SU-DHL-6 (cell line): Measurements from ENCODE around the gene MS4A15.

Experiments used
- H2AFZ ChIP-seq: fragments of 200-600 bp; sonication (generic); 2 replicates; pipeline ENCODE4 v1.6.1; 2014; ENCODE audit warnings: low read depth, mild to moderate bottlenecking, moderate library complexity, mixed read lengths, antibody characterized with exemption, low read length; ENCODE audit not compliant: severe bottlenecking
- H3F3A ChIP-seq: fragments of 200-600 bp; shearing (Covaris generic); 2 replicates; pipeline ENCODE4 v1.6.0; 2016; ENCODE audit warnings: antibody characterized with exemption, mild to moderate bottlenecking; ENCODE audit not compliant: insufficient read depth
- H3K27ac ChIP-seq: fragments of 200-600 bp; sonication (generic); 2 replicates; pipeline ENCODE4 v1.5.1; 2016; ENCODE audit warnings: low read depth, mild to moderate bottlenecking, low read length, moderate library complexity, mixed read lengths
- H3K27me3 ChIP-seq: fragments of 200-600 bp; sonication (generic), shearing (Covaris generic); 2 replicates; pipeline ENCODE4 v1.6.0; 2014; ENCODE audit warnings: mild to moderate bottlenecking, low read length
- H3K36me3 ChIP-seq: fragments of 200-600 bp; sonication (generic); 2 replicates; pipeline ENCODE4 v1.6.1; 2014; ENCODE audit warnings: mild to moderate bottlenecking, low read length, mixed read lengths
- H3K4me2 ChIP-seq: fragments of 300-600, 200-600 bp; shearing (Covaris generic), sonication (generic); 2 replicates; pipeline ENCODE4 v1.6.0; 2014; ENCODE audit warnings: low read length, low read depth, mild to moderate bottlenecking; ENCODE audit not compliant: poor library complexity, severe bottlenecking
- H3K4me3 ChIP-seq: fragments of 200-600 bp; sonication (generic); 2 replicates; pipeline ENCODE4 v1.5.1; 2014; ENCODE audit warnings: antibody characterized with exemption, low read length, mild to moderate bottlenecking, mixed read lengths; ENCODE audit not compliant: insufficient read depth, poor library complexity, severe bottlenecking
- H3K79me2 ChIP-seq: fragments of 200-600 bp; sonication (generic); 2 replicates; pipeline ENCODE4 v1.6.1; 2014; ENCODE audit warnings: mild to moderate bottlenecking, low read length, moderate library complexity; ENCODE audit not compliant: insufficient read depth
- H3K9ac ChIP-seq: fragments of 200-600 bp; sonication (generic); 2 replicates; pipeline ENCODE4 v1.7.0; 2014; ENCODE audit warnings: mild to moderate bottlenecking, low read length
- H3K9me2 ChIP-seq: fragments of 200-600 bp; sonication (generic); replicated peaks from 2 replicates; pipeline ENCODE4 v1.6.1; 2014; ENCODE audit warnings: low read length; ENCODE audit not compliant: insufficient read depth
- H3K9me3 ChIP-seq: fragments of 200-600 bp; sonication (generic); 2 replicates; pipeline ENCODE4 v1.6.1; 2014; ENCODE audit warnings: low read length, mixed read lengths; ENCODE audit not compliant: insufficient read depth
- H4K20me1 ChIP-seq: fragments of 200-600 bp; sonication (generic); 2 replicates; pipeline ENCODE4 v1.6.1; 2014; ENCODE audit warnings: low read depth, mild to moderate bottlenecking, antibody characterized with exemption, low read length, moderate library complexity, mixed read lengths
- EZH2phosphoT487 ChIP-seq: fragments of 200-600 bp; sonication (generic), shearing (Covaris generic); conservative IDR thresholded peaks from 2 replicates; pipeline ENCODE4 v1.6.1; 2018; ENCODE audit warnings: mild to moderate bottlenecking, antibody characterized with exemption, low read length, moderate library complexity, mixed read lengths
- TF ChIP-seq, protein P1 (sequence below): fragments of 200-600 bp; sonication (generic); IDR thresholded peaks from one replicate; pipeline ENCODE4 v1.5.1; 2017; ENCODE audit warnings: antibody characterized with exemption, mild to moderate bottlenecking, low read length, moderate library complexity; ENCODE audit not compliant: insufficient read depth, poor library complexity, severe bottlenecking

The MS4A15 gene

DNA sequence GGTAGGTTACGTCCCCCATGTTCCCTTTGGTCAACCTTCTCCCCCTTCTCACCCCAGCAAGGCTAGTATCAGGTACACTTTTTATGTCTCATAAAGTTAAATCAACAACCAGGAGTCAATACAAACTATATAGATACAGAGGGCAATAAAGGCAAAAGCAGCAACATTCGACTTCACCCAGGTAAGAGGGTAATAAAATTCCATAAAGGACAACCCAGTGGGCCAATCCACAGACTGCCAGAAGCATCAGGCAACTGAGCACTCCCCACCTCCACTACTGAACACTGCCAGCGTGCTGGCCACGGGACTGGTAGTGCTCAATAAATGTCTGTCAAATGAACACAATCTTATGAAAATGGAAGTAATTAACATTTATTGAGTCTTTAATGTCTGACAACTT lies 37.3 kb upstream of the MS4A15 start:
- no peak overlapping the region for H3K4me2 ChIP-seq
- no peaks in the 10 kb centered on the region for H3K9me2 ChIP-seq
- H4K20me1 ChIP-seq, result no peaks in the 10 kb centered on the region
- 0 out of 2 replicates have a peak, but pooled peaks cover 3% of the 10 kb centered on the region for H3K9me3 ChIP-seq
- H3K27me3 ChIP-seq, result no peaks in the 10 kb centered on the region
- H3K9ac ChIP-seq, result no peak overlapping the region
- no peaks in the 10 kb centered on the region for H3K79me2 ChIP-seq
- H3F3A ChIP-seq, result no peaks in the 10 kb centered on the region
- no peaks in the 10 kb centered on the region for H3K36me3 ChIP-seq
- H3K4me3 ChIP-seq, result no peak overlapping the region
- TF ChIP-seq, protein P1, sequence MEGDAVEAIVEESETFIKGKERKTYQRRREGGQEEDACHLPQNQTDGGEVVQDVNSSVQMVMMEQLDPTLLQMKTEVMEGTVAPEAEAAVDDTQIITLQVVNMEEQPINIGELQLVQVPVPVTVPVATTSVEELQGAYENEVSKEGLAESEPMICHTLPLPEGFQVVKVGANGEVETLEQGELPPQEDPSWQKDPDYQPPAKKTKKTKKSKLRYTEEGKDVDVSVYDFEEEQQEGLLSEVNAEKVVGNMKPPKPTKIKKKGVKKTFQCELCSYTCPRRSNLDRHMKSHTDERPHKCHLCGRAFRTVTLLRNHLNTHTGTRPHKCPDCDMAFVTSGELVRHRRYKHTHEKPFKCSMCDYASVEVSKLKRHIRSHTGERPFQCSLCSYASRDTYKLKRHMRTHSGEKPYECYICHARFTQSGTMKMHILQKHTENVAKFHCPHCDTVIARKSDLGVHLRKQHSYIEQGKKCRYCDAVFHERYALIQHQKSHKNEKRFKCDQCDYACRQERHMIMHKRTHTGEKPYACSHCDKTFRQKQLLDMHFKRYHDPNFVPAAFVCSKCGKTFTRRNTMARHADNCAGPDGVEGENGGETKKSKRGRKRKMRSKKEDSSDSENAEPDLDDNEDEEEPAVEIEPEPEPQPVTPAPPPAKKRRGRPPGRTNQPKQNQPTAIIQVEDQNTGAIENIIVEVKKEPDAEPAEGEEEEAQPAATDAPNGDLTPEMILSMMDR, result no peak
- no peak for TF ChIP-seq EZH2phosphoT487
- no peak overlapping the region for H2AFZ ChIP-seq
- H3K27ac ChIP-seq, result no peak overlapping the region

DNA sequence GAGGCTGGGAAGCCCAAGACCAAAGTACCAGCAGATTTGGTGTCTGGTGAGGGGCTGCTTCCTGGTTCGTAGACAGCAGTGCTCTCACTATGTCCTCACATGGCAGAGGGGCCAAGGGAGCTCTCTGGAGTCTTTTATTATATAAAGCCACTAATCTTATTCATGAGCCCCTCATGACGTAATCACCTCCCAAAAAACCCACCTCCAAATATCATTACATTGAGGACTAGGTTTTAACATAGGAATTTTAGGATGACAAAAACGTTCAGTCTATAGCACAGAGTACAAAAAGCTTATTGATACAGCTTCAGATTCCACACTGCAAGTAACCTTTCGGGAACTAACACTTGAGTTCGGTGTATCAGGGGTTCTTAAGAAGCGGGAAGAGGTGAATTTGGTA lies 36.2 kb upstream of the MS4A15 start:
- no peak overlapping the region for H3K4me2 ChIP-seq
- H3K79me2 ChIP-seq, result no peaks in the 10 kb centered on the region
- TF ChIP-seq, protein P1, result no peak
- TF ChIP-seq EZH2phosphoT487, result no peak
- no peak overlapping the region for H3K9ac ChIP-seq
- no peaks in the 10 kb centered on the region for H3K9me2 ChIP-seq
- no peak overlapping the region for H3K4me3 ChIP-seq
- no peaks in the 10 kb centered on the region for H3K27me3 ChIP-seq
- no peaks in the 10 kb centered on the region for H4K20me1 ChIP-seq
- no peak overlapping the region for H2AFZ ChIP-seq
- no peak overlapping the region for H3K27ac ChIP-seq
- no peaks in the 10 kb centered on the region for H3F3A ChIP-seq
- 0 out of 2 replicates have a peak, but pooled peaks cover 3% of the 10 kb centered on the region for H3K9me3 ChIP-seq
- no peaks in the 10 kb centered on the region for H3K36me3 ChIP-seq

DNA sequence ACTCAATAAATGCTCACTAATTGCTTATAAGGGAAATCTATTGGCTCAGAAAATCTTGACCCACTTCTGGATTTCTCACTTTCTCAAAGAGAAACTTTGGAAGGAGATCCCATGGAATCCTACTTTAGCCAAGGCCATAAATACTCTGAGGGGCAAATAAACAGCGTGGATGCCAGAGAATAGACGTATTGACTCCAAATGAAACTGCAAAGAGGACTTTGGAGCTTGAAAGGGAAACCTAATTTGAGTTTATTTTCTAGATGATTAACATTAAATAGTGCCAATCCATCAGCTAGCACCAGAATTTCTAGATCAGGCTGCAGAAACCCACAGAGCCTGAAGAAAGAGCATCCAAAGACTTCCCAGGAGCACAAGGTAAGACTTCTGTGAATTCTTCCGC lies 32.2 kb upstream of the MS4A15 start, which contains the start of gene MS4A18:
TSS of gene MS4A18 (plus strand) at position 301 of the 400 bp plus-strand sequence.
- Histone ChIP-seq H4K20me1 (no peaks in the 10 kb centered on the region), H3K9me3 (no peaks in the 10 kb centered on the region), H3K9ac (no peak within 1 kb of the TSS), H3K9me2 (no peaks in the 10 kb centered on the region), H3K27me3 (no peaks in the 10 kb centered on the region), H3K4me2 (no peak within 1 kb of the TSS), H2AFZ (no peak within 1 kb of the TSS), H3K27ac (no peak within 1 kb of the TSS), H3K4me3 (no peak within 1 kb of the TSS), H3K36me3 (no peaks in the 10 kb centered on the region), H3F3A (no peaks in the 10 kb centered on the region), H3K79me2 (no peaks in the 10 kb centered on the region)
- TF ChIP-seq EZH2phosphoT487, result no peak
- TF ChIP-seq, protein P1, result no peak
